ENCODE data around the gene ERI2. TPM values are rescaled to one million over a fixed set of nuclear protein-coding genes. Genes with fewer than 3 reads are reported as not detected.

Gene ERI2
- total and polyA plus RNA-seq, 2 of the 4 experiments (the other 2 are of a cell fraction), result 7.5 to 10.2 TPM

GRCh38 chr16:20763461-20764232 lies 42.6 kb downstream of the ERI2 start, which contains the start of gene ACSM3:
ACSM3 (plus strand) TSS chr16:20764014; CDS start chr16:20770035, 6,021 bp downstream.
- Histone ChIP-seq H3K27ac (ENCODE audit: insufficient read depth, low read length) (no peak within 1 kb of the TSS), H4K20me1 (ENCODE audit: insufficient read depth, low read length) (no peaks in the 10 kb centered on the region), H2BK120ac (ENCODE audit: low read depth, low read length) (no peak within 1 kb of the TSS), H3K27me3 (ENCODE audit: control insufficient read depth, insufficient read depth, low read length) (no peaks in the 10 kb centered on the region), H4K8ac (ENCODE audit: low read depth in 2 of 2, low read length in 2 of 2) (peak within 1 kb of the TSS in 1 of 2 experiments; percentile 41; a peak in 1 of 4 replicates), H3K9me1 (ENCODE audit: insufficient read depth, low read length) (no peaks in the 10 kb centered on the region), H2AK5ac (ENCODE audit: low read depth, low read length) (no peak within 1 kb of the TSS), H4K91ac (ENCODE audit: insufficient read depth, low read depth, low read length) (no peak within 1 kb of the TSS), H3K36me3 (ENCODE audit: control insufficient read depth, insufficient read depth, low read length) (no peaks in the 10 kb centered on the region), H3K4ac (ENCODE audit: low read depth, low read length) (no peak within 1 kb of the TSS), H2BK5ac (ENCODE audit: low read depth, low read length, poor library complexity, severe bottlenecking) (no peak within 1 kb of the TSS), H3K23ac (ENCODE audit: low read depth, low read length) (no peak within 1 kb of the TSS), H3K4me1 (ENCODE audit: control insufficient read depth, insufficient read depth, low read length) (no peaks in the 10 kb centered on the region), H2AFZ (replicated peaks; ENCODE audit: low read length, poor library complexity) (peak within 1 kb of the TSS; percentile 67), H2AK9ac (replicated peaks; ENCODE audit: low read depth, low read length, poor library complexity) (no peak within 1 kb of the TSS), H3K18ac (ENCODE audit: low read depth, low read length) (no peak within 1 kb of the TSS; the same call in 1 of the 2 replicates), H4K5ac (ENCODE audit: low read depth, low read length) (no peak within 1 kb of the TSS), H3K56ac (ENCODE audit: extremely low read depth, insufficient read depth, low read length) (no peak within 1 kb of the TSS), H3K9ac (ENCODE audit: low read depth, low read length) (no peak within 1 kb of the TSS), H3K4me2 (ENCODE audit: low read depth, low read length) (peak within 1 kb of the TSS; percentile 79), H3K9me3 (ENCODE audit: control insufficient read depth, insufficient read depth, low read length) (no peaks in the 10 kb centered on the region), H2BK20ac (ENCODE audit: low read depth, low read length) (no peak within 1 kb of the TSS), H3K4me3 (ENCODE audit: insufficient read depth, low read depth, low read length) (peak within 1 kb of the TSS; percentile 56), H3K14ac (replicated peaks; ENCODE audit: low read depth, low read length) (no peak within 1 kb of the TSS), H2BK15ac (ENCODE audit: low read depth, low read length) (no peak within 1 kb of the TSS), H3K79me1 (ENCODE audit: low read depth in 1 of 2, low read length in 2 of 2) (no peaks in the 10 kb centered on the region)
- POLR2A ChIA-PET (ENCODE audit: unreplicated experiment), result no interaction called here
- dilution Hi-C loops (cut with HindIII; ENCODE audit: low sequenced_read_pairs, unreplicated experiment), result no loop called here
- TF ChIP-seq MXI1 (IDR thresholded peaks at IDR 0.05; ENCODE audit: borderline replicate concordance, low read depth, low read length), result peak; percentile 73; the same call in 1 of the 2 replicates
- TF ChIP-seq NFE2L2 (IDR thresholded peaks at IDR 0.05; ENCODE audit: low read depth, low read length), result no peak
- CTCF ChIA-PET, result no interaction called here
- intact Hi-C loops (cut with micrococcal nuclease), result loop anchor here (1.0 kb wide), 1 partner anchor 22 kb away; the partner anchor contains the start of gene THUMPD1
- WGBS, 2 experiments (ENCODE audit: extremely low coverage in 2 of 2, insufficient read length in 1 of 2), result 25% methylated on average over 1 of the region's 10 CpGs; no CpG with 5 or more reads in 1 of the 2 experiments
- in situ Hi-C loops (cut with MboI; ENCODE audit: low sequenced_read_pairs), result no loop called here
- ATAC-seq (ENCODE audit: low read depth) (peak; percentile 100), DNase-seq (peak; percentile 76)
- no TSS peak for BruUV-seq (replicated peaks)

Measured in IMR-90 (cell line).